HepG2 (cell line): ENCODE results near the gene HTN1. TPM values are rescaled to one million over a fixed set of nuclear protein-coding genes. Genes with fewer than 3 reads are reported as not detected.
"Not testable (repeated sequence)": the region's sequence is repeated elsewhere in the genome, so short reads cannot be mapped to it uniquely, and the experiment has no call there.

Experiments
- ATAC-seq: fragments of 200-7000 bp; cut with Tn5 transposase; 3 replicates; pipeline ENCODE4 v1.9.1; 2020; ENCODE audit warnings: mild to moderate bottlenecking, moderate library complexity
- BruUV-seq: library from RNA; stranded (reverse); fragments of 400-500 nt; replicated peaks from 2 replicates; lab custom pipeline; 2021; lab: Mats Ljungman, UMichigan
- CTCF ChIA-PET: fragments of 300-600 bp; formaldehyde crosslinking; extraction: SDS; loops from one replicate; lab custom pipeline; 2021; ENCODE audit warnings: low total read pairs, inconsistent platforms, low intra/inter-chr PET ratio; lab: Yijun Ruan, JAX
- POLR2A ChIA-PET: fragments of 350-600 bp; sonication (Branson Sonifier 250); formaldehyde crosslinking; loops from one replicate; lab custom pipeline; 2020; ENCODE audit warnings: antibody characterized with exemption, inconsistent platforms; lab: Yijun Ruan, JAX
- DNase-seq: peaks from one replicate; pipeline ENCODE4 v3.0.0-alpha.2; 2015; ENCODE audit warnings: low spot score
- FAIRE-seq: peaks from 3 replicates; lab custom pipeline; 2011; peaks lifted over from hg19 to GRCh38; lab: Jason Lieb, UNC
- H2AFZ ChIP-seq: one replicate; pipeline ENCODE4 v1.6.1; 2011; ENCODE audit warnings: low read length, inconsistent platforms
- H3K27ac ChIP-seq: fragments of 300-600 bp; 3 replicates; pipeline ENCODE4 v1.8.0; 2011; ENCODE audit warnings: mixed run types, mild to moderate bottlenecking, mixed read lengths, low read length, inconsistent platforms; ENCODE audit not compliant: insufficient read depth; ENCODE audit errors: extremely low read length
- H3K27me3 ChIP-seq, 2 experiments: fragments of 200-600 bp in 1 of 2; 2 replicates in 1 of 2; 3 replicates in 1 of 2; pipeline versions ENCODE4 v1.6.0 to v1.8.0; 2011; ENCODE audit warnings: low read length in 2 of 2, mild to moderate bottlenecking in 2 of 2, moderate library complexity in 2 of 2, inconsistent platforms in 1 of 2; ENCODE audit not compliant: insufficient read depth in 2 of 2, control insufficient read depth in 1 of 2
- H3K36me3 ChIP-seq, 2 experiments: fragments of 200-600 bp in 1 of 2; replicated peaks in 1 of 2; 2 replicates in 1 of 2; 3 replicates in 1 of 2; pipeline versions ENCODE4 v1.5.1 to v1.8.0; 2011; ENCODE audit warnings: low read length in 2 of 2, inconsistent platforms in 1 of 2; ENCODE audit not compliant: insufficient read depth in 2 of 2, control insufficient read depth in 1 of 2
- H3K4me1 ChIP-seq: 2 replicates; pipeline ENCODE4 v1.5.1; 2012; ENCODE audit warnings: low read length, inconsistent platforms; ENCODE audit not compliant: insufficient read depth
- H3K4me2 ChIP-seq: 2 replicates; pipeline ENCODE4 v1.6.0; 2011; ENCODE audit warnings: low read depth, low read length, inconsistent platforms
- H3K4me3 ChIP-seq, 3 experiments: fragments of 200-600 bp in 1 of 3; sonication (generic), shearing (Covaris generic) in 1 of 3; replicated peaks in 1 of 3; 2 replicates each; pipeline ENCODE4 v1.5.1; 2011 to 2016; ENCODE audit warnings: low read length in 3 of 3, inconsistent platforms in 2 of 3, low read depth in 2 of 3, mild to moderate bottlenecking in 2 of 3, control low read depth in 1 of 3, mixed read lengths in 1 of 3; ENCODE audit not compliant: insufficient read depth in 1 of 3
- H3K79me2 ChIP-seq: one replicate; pipeline ENCODE4 v1.6.1; 2011; ENCODE audit warnings: low read length, inconsistent platforms; ENCODE audit not compliant: insufficient read depth
- H3K9ac ChIP-seq: 2 replicates; pipeline ENCODE4 v1.6.0; 2011; ENCODE audit warnings: mild to moderate bottlenecking, low read depth, low read length, inconsistent platforms; ENCODE audit not compliant: insufficient read depth
- H3K9me3 ChIP-seq: 2 replicates; pipeline ENCODE4 v1.5.1; 2012; ENCODE audit warnings: mild to moderate bottlenecking, low read length
- H4K20me1 ChIP-seq: 2 replicates; pipeline ENCODE4 v1.6.0; 2011; ENCODE audit warnings: inconsistent platforms, mild to moderate bottlenecking, low read length, moderate library complexity; ENCODE audit not compliant: insufficient read depth
- JUNB ChIP-seq: sonication (generic); formaldehyde crosslinking; IDR thresholded peaks from 2 replicates; pipeline ENCODE4 v1.8.0; 2022; ENCODE audit warnings: missing genetic modification reagents, mild to moderate bottlenecking, borderline replicate concordance
- MIXL1 ChIP-seq: IDR thresholded peaks from 2 replicates; pipeline ENCODE4 v1.6.1; 2016
- NBN ChIP-seq: fragments of 450-650 bp; conservative IDR thresholded peaks from 2 replicates; pipeline ENCODE4 v1.6.1; 2017
- PHB2 ChIP-seq: fragments of 450-650 bp; IDR thresholded peaks from 2 replicates; pipeline ENCODE4 v1.6.1; 2018; ENCODE audit not compliant: partially characterized antibody
- U2AF1 ChIP-seq: fragments of 200-400 bp; formaldehyde crosslinking; optimal IDR thresholded peaks from 2 replicates; pipeline ENCODE3; 2017; ENCODE audit warnings: mild to moderate bottlenecking, low read depth, low read length
- whole genome bisulfite sequencing: methylation state at CpG from one replicate; pipeline ENCODE4 v1.1.6; 2017; ENCODE audit warnings: low lambda C conversion rate; 5-methylcytosine and 5-hydroxymethylcytosine counted together
- in situ Hi-C: cut with HindIII; loops from 2 replicates; pipeline ENCODE4 v1.10.0; 2017; ENCODE audit warnings: low pct_unique_long_range_greater_than_20kb; ENCODE audit not compliant: extremely low pct_ligation_motif_present
- intact Hi-C: fragments of 100-400 bp; cut with micrococcal nuclease; formaldehyde crosslinking; loops from one replicate; pipeline ENCODE4 v1.10.0; 2022; ENCODE audit not compliant: unreplicated experiment
- polyA plus RNA-seq, 8 experiments: library from polyadenylated mRNA; depleted of rRNA in 3 of 8; stranded (reverse) in 7 of 8; unstranded in 1 of 8; fragments of >200 nt; fragmentation: Illumina TruSeq in 4 of 8; extraction: Trizol in 4 of 8; gene quantifications; 2 replicates each; pipeline versions ENCODE4 v1.2.1 to v1.2.3, GENCODE V29; 2011 to 2016; ENCODE audit warnings: low read depth in 4 of 8, missing spikeins in 1 of 8, mixed read lengths in 1 of 8; ENCODE audit not compliant: insufficient read depth in 1 of 8
- total RNA-seq, 5 experiments: library from RNA; depleted of rRNA; stranded (reverse); fragments of >200 nt; fragmentation: Illumina TruSeq; extraction: Trizol; gene quantifications; 2 replicates each; pipeline ENCODE4 v1.2.3, GENCODE V29; 2016; ENCODE audit warnings: low read depth in 1 of 5
- TF ChIP-seq, protein P1 (sequence below): sonication (generic); formaldehyde crosslinking; IDR thresholded peaks from 2 replicates; pipeline ENCODE4 v1.5.1; 2020; ENCODE audit warnings: missing genetic modification reagents, mild to moderate bottlenecking, borderline replicate concordance
- TF ChIP-seq, protein P2 (sequence below): sonication (generic); formaldehyde crosslinking; IDR thresholded peaks from 2 replicates; pipeline ENCODE4 v1.8.0; 2022; ENCODE audit warnings: missing genetic modification reagents, mild to moderate bottlenecking, borderline replicate concordance

Gene HTN1
- total and polyA plus RNA-seq, 2 of the 13 experiments (the other 11 are each of a cell fraction or from before 2014, with no cell fraction given), result 0.21 TPM; not detected in 1

DNA sequence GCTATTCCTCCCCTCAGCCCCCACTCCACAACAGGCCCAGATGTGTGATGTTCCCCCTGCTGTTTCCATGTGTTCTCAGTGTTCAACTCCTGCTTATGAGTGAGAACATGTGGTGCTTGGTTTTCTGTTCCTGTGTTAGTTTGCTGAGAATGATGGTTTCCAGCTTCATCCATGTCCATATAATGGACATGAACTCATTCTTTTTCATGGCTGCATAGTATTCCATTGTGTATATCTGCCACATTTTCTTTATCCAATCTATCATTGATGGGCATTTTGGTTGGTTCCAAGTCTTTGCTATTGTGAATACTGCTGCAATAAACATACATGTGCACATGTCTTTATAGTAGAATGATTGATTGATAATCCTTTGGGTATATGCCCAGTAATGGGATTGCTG is 10.3 kb upstream of the HTN1 start:
- H3K9ac ChIP-seq, H2AFZ ChIP-seq, H3K9me3 ChIP-seq, DNase-seq, H3K27ac ChIP-seq, BruUV-seq, intact Hi-C loops, H3K4me2 ChIP-seq, POLR2A ChIA-PET, H3K79me2 ChIP-seq, H3K4me1 ChIP-seq, H3K27me3 ChIP-seq, FAIRE-seq, CTCF ChIA-PET, in situ Hi-C loops, H4K20me1 ChIP-seq, H3K4me3 ChIP-seq, H3K36me3 ChIP-seq, ATAC-seq: not testable (repeated sequence)

DNA sequence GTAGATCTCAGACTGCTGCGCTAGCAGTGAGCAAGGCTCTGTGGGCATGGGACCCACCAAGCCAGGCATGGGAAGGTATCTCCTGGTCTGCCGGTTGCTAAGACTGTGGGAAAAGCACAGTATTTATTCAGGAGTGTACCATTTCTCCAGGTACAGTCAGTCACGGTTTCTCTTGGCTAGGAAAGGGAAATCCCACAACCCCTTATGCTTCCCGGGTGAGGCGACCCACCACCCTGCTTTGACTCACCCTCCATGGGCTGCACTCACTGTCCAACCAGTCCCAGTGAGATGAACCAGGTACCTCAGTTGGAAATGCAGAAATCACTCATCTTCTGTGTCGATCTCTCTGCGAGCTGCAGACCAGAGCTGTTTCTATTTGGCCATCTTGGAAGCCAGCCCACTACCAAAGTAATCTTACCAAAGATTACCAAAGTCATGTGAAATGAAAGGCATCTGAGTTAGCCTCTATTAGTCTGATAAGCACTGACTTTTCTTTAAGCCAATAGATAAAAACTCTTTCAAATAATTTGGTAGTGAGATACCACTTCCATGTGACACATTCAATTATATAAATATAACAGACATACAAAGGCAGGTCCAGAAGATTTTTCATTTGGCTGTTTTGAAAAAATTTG is 8.5 kb upstream of the HTN1 start:
- ATAC-seq, result no peak
- 58% methylated on average over 6 of the region's 7 CpGs for WGBS
- peak overlapping the region; percentile 33; the same call in 1 of the 2 replicates for H3K4me2 ChIP-seq
- in situ Hi-C loops (no loop called here), intact Hi-C loops (no loop called here)
- H3K27ac ChIP-seq, result no peak overlapping the region
- H3K36me3 ChIP-seq, result no peaks in the 10 kb centered on the region
- POLR2A ChIA-PET, result no interaction called here
- no peaks in the 10 kb centered on the region for H3K9me3 ChIP-seq
- no peak overlapping the region for H3K4me3 ChIP-seq
- TF ChIP-seq, protein P1, sequence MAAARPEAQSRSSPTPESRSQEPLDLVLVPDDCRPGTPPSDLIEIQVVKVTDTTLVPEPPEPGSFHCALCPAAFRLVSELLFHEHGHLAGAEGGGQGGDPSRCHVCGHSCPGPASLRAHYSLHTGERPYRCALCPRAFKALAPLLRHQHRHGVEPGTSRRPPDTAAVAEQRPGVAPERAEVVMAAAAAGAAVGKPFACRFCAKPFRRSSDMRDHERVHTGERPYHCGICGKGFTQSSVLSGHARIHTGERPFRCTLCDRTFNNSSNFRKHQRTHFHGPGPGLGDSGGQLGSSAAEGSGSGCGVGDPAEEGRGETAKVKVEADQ (CRISPR knock-in tag), result no peak
- TF ChIP-seq U2AF1, result no peak
- no peak for TF ChIP-seq MIXL1 (CRISPR knock-in tag)
- TF ChIP-seq JUNB, result no peak
- TF ChIP-seq PHB2, result no peak
- TF ChIP-seq, protein P2, sequence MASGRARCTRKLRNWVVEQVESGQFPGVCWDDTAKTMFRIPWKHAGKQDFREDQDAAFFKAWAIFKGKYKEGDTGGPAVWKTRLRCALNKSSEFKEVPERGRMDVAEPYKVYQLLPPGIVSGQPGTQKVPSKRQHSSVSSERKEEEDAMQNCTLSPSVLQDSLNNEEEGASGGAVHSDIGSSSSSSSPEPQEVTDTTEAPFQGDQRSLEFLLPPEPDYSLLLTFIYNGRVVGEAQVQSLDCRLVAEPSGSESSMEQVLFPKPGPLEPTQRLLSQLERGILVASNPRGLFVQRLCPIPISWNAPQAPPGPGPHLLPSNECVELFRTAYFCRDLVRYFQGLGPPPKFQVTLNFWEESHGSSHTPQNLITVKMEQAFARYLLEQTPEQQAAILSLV (CRISPR knock-in tag), result no peak
- TF ChIP-seq NBN, result no peak
- no peak overlapping the region for H3K9ac ChIP-seq
- no peaks in the 10 kb centered on the region for H3K4me1 ChIP-seq
- H3K79me2 ChIP-seq, result no peaks in the 10 kb centered on the region
- no peak for DNase-seq
- CTCF ChIA-PET, result no interaction called here
- no peaks in the 10 kb centered on the region for H4K20me1 ChIP-seq
- H3K27me3 ChIP-seq, result no peaks in the 10 kb centered on the region; a peak in 1 of 5 replicates
- no peak for FAIRE-seq
- H2AFZ ChIP-seq, result no peak overlapping the region
- no TSS peak for BruUV-seq

DNA sequence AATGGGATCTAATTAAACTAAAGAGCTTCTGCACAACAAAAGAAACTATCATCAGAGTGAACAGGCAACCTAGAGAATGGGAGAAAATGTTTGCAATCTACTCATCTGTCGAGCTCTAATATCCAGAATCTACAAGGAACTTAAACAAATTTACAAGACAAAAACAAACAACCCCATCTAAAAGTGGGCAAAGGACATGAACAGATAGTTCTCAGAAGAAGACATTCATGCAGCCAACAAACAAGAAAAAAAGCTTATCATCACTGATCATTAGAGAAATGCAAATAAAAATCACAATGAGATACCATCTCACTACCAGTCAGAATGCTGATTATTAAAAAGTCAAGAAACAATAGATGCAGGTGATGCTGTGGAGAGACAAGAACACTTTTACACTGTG is 6.3 kb downstream of the HTN1 start:
- in situ Hi-C loops, DNase-seq, H3K27me3 ChIP-seq, H3K27ac ChIP-seq, H4K20me1 ChIP-seq, BruUV-seq, CTCF ChIA-PET, H3K9me3 ChIP-seq, ATAC-seq, POLR2A ChIA-PET, H3K4me2 ChIP-seq, intact Hi-C loops, H3K4me3 ChIP-seq, H2AFZ ChIP-seq, H3K4me1 ChIP-seq, FAIRE-seq, H3K79me2 ChIP-seq, H3K36me3 ChIP-seq, H3K9ac ChIP-seq: not testable (repeated sequence)
- 9% methylated on average over 1 of the region's 1 CpG for WGBS
